Ovary (tissue), 3 donors: ENCODE results near the gene SPACA4.
"Not testable (repeated sequence)": the region's sequence is repeated elsewhere in the genome, so short reads cannot be mapped to it uniquely, and the experiment has no call there.

Experiments
- EP300 ChIP-seq: sonication (generic); formaldehyde crosslinking; IDR thresholded peaks from one replicate; pipeline ENCODE4 v1.6.1; 2017; ENCODE audit warnings: antibody characterized with exemption
- POLR2A ChIP-seq: fragments of 450-650 bp; IDR thresholded peaks from one replicate; pipeline ENCODE4 v1.6.1; 2017; ENCODE audit warnings: antibody characterized with exemption, mild to moderate bottlenecking, moderate library complexity
- TF ChIP-seq, protein P1 (sequence below), 3 donors: fragments of 450-650 bp in 2 of 3; fragments of 200-600 bp in 1 of 3; IDR thresholded peaks; one replicate each; pipeline versions ENCODE4 v1.5.1 to v1.8.0; 2016 to 2022; ENCODE audit warnings: antibody characterized with exemption in 3 of 3, mild to moderate bottlenecking in 1 of 3
- donor health status: DM: no; HTN: no; CAD: no.

DNA sequence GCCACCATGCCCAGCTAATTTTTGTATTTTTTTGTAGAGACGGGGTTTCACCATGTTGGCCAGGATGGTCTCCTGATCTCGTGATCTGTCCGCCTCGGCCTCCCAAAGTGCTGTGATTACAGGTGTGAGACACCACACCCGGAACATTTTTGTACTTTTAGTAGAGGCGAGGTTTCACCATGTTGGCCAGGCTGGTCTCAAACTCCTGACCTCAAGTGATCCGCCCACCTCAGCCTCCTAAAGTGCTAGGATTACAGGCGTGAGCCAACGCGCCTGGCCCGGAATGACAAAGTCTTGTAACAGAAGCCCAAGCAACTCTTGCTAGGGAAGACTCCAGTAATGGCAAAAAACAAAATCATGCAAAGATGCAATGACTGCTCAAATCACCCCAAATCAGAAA, 25.7 kb downstream of the SPACA4 start:
- TF ChIP-seq POLR2A, EP300: not testable (repeated sequence)
- TF ChIP-seq, protein P1, sequence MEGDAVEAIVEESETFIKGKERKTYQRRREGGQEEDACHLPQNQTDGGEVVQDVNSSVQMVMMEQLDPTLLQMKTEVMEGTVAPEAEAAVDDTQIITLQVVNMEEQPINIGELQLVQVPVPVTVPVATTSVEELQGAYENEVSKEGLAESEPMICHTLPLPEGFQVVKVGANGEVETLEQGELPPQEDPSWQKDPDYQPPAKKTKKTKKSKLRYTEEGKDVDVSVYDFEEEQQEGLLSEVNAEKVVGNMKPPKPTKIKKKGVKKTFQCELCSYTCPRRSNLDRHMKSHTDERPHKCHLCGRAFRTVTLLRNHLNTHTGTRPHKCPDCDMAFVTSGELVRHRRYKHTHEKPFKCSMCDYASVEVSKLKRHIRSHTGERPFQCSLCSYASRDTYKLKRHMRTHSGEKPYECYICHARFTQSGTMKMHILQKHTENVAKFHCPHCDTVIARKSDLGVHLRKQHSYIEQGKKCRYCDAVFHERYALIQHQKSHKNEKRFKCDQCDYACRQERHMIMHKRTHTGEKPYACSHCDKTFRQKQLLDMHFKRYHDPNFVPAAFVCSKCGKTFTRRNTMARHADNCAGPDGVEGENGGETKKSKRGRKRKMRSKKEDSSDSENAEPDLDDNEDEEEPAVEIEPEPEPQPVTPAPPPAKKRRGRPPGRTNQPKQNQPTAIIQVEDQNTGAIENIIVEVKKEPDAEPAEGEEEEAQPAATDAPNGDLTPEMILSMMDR (IDR thresholded peaks at IDR 0.05), result not testable (repeated sequence)
